Retinal pigment epithelial cell (primary cell): ENCODE measurements around the gene SLC12A4.
"Not testable (repeated sequence)": the region's sequence is repeated elsewhere in the genome, so short reads cannot be mapped to it uniquely, and the experiment has no call there.

Experiments
- DNase-seq: peaks from one replicate; pipeline ENCODE4 v3.0.0-alpha.2; 2010; ENCODE audit warnings: low read depth
- H3K4me3 ChIP-seq: 2 replicates; pipeline ENCODE4 v1.5.1; 2011; ENCODE audit warnings: mild to moderate bottlenecking, low read length, control low read depth, moderate library complexity
- CTCF ChIP-seq: conservative IDR thresholded peaks from 2 replicates; pipeline ENCODE4 v1.5.1; 2011; ENCODE audit warnings: low read depth, low read length, control low read depth, inconsistent platforms

The SLC12A4 gene

GRCh38 chr16:67939507-67940445, 28.7 kb downstream of the SLC12A4 start:
- DNase-seq, result no peak
- no peak for TF ChIP-seq CTCF

GRCh38 chr16:67937713-67938112, 30.7 kb downstream of the SLC12A4 start:
- not testable (repeated sequence) for H3K4me3 ChIP-seq, DNase-seq

More at GRCh38 chr16:67939507-67940445, 28.7 kb downstream of the SLC12A4 start:
- H3K4me3 ChIP-seq, result no peak overlapping the region

- TF ChIP-seq CTCF, result no peak
- no peak for DNase-seq
- peak overlapping the region; percentile 96 for H3K4me3 ChIP-seq
Observed at GRCh38 chr16:67936880-67937605, 31.4 kb downstream of the SLC12A4 start.

GRCh38 chr16:67936124-67936879, 32.1 kb downstream of the SLC12A4 start, which contains the start of gene PSMB10:
PSMB10 (minus strand) TSS chr16:67936850; CDS start chr16:67936749, 101 bp downstream.
- TF ChIP-seq CTCF, result no peak
- peak within 1 kb of the TSS; percentile 96 for H3K4me3 ChIP-seq
- DNase-seq, result no peak

GRCh38 chr16:67935402-67936123, 32.9 kb downstream of the SLC12A4 start:
- TF ChIP-seq CTCF, result no peak
- peak; percentile 89 for DNase-seq
- H3K4me3 ChIP-seq, result peak overlapping the region; percentile 96

GRCh38 chr16:67935101-67935401, 33.4 kb downstream of the SLC12A4 start:
- TF ChIP-seq CTCF, result no peak
- H3K4me3 ChIP-seq, result peak overlapping the region; percentile 96
- DNase-seq, result no peak
